Upper lobe of left lung (tissue), 4 donors: Measurements from ENCODE around the gene RIN3.

Experiments
- POLR2A ChIP-seq, 4 donors: fragments of 450-650 bp; IDR thresholded peaks; one replicate each; pipeline ENCODE4 v1.5.1; 2016 to 2017; ENCODE audit warnings: antibody characterized with exemption in 4 of 4, mild to moderate bottlenecking in 2 of 4
- POLR2AphosphoS5 ChIP-seq, 2 donors: sonication (generic); formaldehyde crosslinking; IDR thresholded peaks; one replicate each; pipeline ENCODE4 v1.5.1; 2017; ENCODE audit warnings: antibody characterized with exemption in 2 of 2
- TF ChIP-seq, protein P1 (sequence below), 6 experiments: fragments of 450-650 bp in 4 of 6; fragments of 200-600 bp in 2 of 6; sonication (generic) in 2 of 6; IDR thresholded peaks; one replicate each; pipeline ENCODE4 v1.5.1; 2016 to 2019; ENCODE audit warnings: antibody characterized with exemption in 6 of 6

GRCh38 chr14:92695562-92695961, 182.0 kb downstream of the RIN3 start:
- TF ChIP-seq, protein P1, sequence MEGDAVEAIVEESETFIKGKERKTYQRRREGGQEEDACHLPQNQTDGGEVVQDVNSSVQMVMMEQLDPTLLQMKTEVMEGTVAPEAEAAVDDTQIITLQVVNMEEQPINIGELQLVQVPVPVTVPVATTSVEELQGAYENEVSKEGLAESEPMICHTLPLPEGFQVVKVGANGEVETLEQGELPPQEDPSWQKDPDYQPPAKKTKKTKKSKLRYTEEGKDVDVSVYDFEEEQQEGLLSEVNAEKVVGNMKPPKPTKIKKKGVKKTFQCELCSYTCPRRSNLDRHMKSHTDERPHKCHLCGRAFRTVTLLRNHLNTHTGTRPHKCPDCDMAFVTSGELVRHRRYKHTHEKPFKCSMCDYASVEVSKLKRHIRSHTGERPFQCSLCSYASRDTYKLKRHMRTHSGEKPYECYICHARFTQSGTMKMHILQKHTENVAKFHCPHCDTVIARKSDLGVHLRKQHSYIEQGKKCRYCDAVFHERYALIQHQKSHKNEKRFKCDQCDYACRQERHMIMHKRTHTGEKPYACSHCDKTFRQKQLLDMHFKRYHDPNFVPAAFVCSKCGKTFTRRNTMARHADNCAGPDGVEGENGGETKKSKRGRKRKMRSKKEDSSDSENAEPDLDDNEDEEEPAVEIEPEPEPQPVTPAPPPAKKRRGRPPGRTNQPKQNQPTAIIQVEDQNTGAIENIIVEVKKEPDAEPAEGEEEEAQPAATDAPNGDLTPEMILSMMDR (IDR thresholded peaks at IDR 0.05) = no peak
- TF ChIP-seq POLR2A (IDR thresholded peaks at IDR 0.05) = no peak
- TF ChIP-seq POLR2AphosphoS5 (IDR thresholded peaks at IDR 0.05) = no peak
